GM21737 (cell line): ENCODE measurements around the gene DRAM2.

Source experiments
- ATAC-seq: cut with Tn5 transposase; IDR thresholded peaks from one replicate; pipeline ENCODE4 v1.9.1; 2021; ENCODE audit warnings: mild to moderate bottlenecking, moderate library complexity; ENCODE audit not compliant: unreplicated experiment

The DRAM2 gene

GRCh38 chr1:111139956-111140679 is at the start of gene DRAM2, which contains the start of gene CEPT1:
TSS of gene DRAM2 (minus strand) at chr1:111140093. CDS start at chr1:111131554, 8,539 bp downstream.
TSS of gene CEPT1 (plus strand) at chr1:111140223. CDS start at chr1:111147715, 7,492 bp downstream.
- ATAC-seq: peak; percentile 63

- no peak for ATAC-seq
Observed at GRCh38 chr1:111184663-111185062, 44.8 kb upstream of the DRAM2 start.

GRCh38 chr1:111183308-111184069 is 43.6 kb upstream of the DRAM2 start:
- ATAC-seq: no peak

GRCh38 chr1:111182052-111182451 is 42.2 kb upstream of the DRAM2 start:
- no peak for ATAC-seq

GRCh38 chr1:111179968-111180533 is 40.2 kb upstream of the DRAM2 start:
- no peak for ATAC-seq

- no peak for ATAC-seq
Observed at GRCh38 chr1:111176678-111177077, 36.8 kb upstream of the DRAM2 start.

- no peak for ATAC-seq
Observed at GRCh38 chr1:111175349-111175748, 35.5 kb upstream of the DRAM2 start.

GRCh38 chr1:111174070-111174469 is 34.2 kb upstream of the DRAM2 start:
- no peak for ATAC-seq

GRCh38 chr1:111172463-111172862 is 32.6 kb upstream of the DRAM2 start:
- no peak for ATAC-seq

GRCh38 chr1:111164151-111164550 is 24.3 kb upstream of the DRAM2 start:
- no peak for ATAC-seq

GRCh38 chr1:111163363-111163762 is 23.5 kb upstream of the DRAM2 start:
- no peak for ATAC-seq

GRCh38 chr1:111162488-111162880 is 22.6 kb upstream of the DRAM2 start:
- ATAC-seq: no peak

- ATAC-seq: no peak
Observed at GRCh38 chr1:111161843-111162487, 22.1 kb upstream of the DRAM2 start.

- no peak for ATAC-seq
Observed at GRCh38 chr1:111157431-111157830, 17.5 kb upstream of the DRAM2 start.

- ATAC-seq: no peak
Observed at GRCh38 chr1:111154021-111154999, 14.4 kb upstream of the DRAM2 start.

- no peak for ATAC-seq
Observed at GRCh38 chr1:111151838-111152237, 11.9 kb upstream of the DRAM2 start.

- ATAC-seq: peak; percentile 61
Observed at GRCh38 chr1:111148376-111148881, 8.5 kb upstream of the DRAM2 start.

GRCh38 chr1:111147948-111148347 is 8.1 kb upstream of the DRAM2 start:
- no peak for ATAC-seq

- no peak for ATAC-seq
Observed at GRCh38 chr1:111145963-111146768, 6.3 kb upstream of the DRAM2 start.
